Skeletal muscle tissue (tissue), 4 donors: ENCODE measurements around the gene ADGRG2. TPM values are rescaled to one million over a fixed set of nuclear protein-coding genes. Genes with fewer than 3 reads are reported as not detected.

ENCODE experiments used
- H3K27ac ChIP-seq: one replicate; pipeline ENCODE4 v1.7.0; 2013; ENCODE audit warnings: mild to moderate bottlenecking, low read depth, low read length, inconsistent platforms
- H3K27me3 ChIP-seq, 3 donors: one replicate each; pipeline ENCODE4 v1.7.0; 2013; ENCODE audit warnings: low read length in 3 of 3; ENCODE audit not compliant: control insufficient read depth in 3 of 3, insufficient read depth in 3 of 3
- H3K36me3 ChIP-seq, 3 donors: one replicate each; pipeline ENCODE4 v1.7.0; 2013; ENCODE audit warnings: low read length in 3 of 3; ENCODE audit not compliant: control insufficient read depth in 3 of 3, insufficient read depth in 3 of 3
- H3K4me1 ChIP-seq, 3 donors: one replicate each; pipeline ENCODE4 v1.7.0; 2013; ENCODE audit warnings: low read length in 3 of 3, mild to moderate bottlenecking in 3 of 3; ENCODE audit not compliant: control insufficient read depth in 3 of 3, insufficient read depth in 3 of 3
- H3K4me3 ChIP-seq, 3 donors: one replicate each; pipeline ENCODE4 v1.7.0; 2013; ENCODE audit warnings: low read length in 3 of 3
- H3K9ac ChIP-seq, 3 donors: one replicate each; pipeline ENCODE4 v1.7.0; 2013; ENCODE audit warnings: low read length in 3 of 3, mild to moderate bottlenecking in 3 of 3, moderate library complexity in 2 of 3, low read depth in 1 of 3
- H3K9me3 ChIP-seq, 3 donors: one replicate each; pipeline ENCODE4 v1.7.0; 2013; ENCODE audit warnings: low read length in 3 of 3; ENCODE audit not compliant: control insufficient read depth in 3 of 3
- total RNA-seq: library from RNA; depleted of rRNA; stranded (reverse); fragments of >200 nt; gene quantifications from one replicate; pipeline ENCODE4 v1.2.3, GENCODE V29; 2014
- donor health status: Osteomylitis.

ADGRG2 gene, protein sequence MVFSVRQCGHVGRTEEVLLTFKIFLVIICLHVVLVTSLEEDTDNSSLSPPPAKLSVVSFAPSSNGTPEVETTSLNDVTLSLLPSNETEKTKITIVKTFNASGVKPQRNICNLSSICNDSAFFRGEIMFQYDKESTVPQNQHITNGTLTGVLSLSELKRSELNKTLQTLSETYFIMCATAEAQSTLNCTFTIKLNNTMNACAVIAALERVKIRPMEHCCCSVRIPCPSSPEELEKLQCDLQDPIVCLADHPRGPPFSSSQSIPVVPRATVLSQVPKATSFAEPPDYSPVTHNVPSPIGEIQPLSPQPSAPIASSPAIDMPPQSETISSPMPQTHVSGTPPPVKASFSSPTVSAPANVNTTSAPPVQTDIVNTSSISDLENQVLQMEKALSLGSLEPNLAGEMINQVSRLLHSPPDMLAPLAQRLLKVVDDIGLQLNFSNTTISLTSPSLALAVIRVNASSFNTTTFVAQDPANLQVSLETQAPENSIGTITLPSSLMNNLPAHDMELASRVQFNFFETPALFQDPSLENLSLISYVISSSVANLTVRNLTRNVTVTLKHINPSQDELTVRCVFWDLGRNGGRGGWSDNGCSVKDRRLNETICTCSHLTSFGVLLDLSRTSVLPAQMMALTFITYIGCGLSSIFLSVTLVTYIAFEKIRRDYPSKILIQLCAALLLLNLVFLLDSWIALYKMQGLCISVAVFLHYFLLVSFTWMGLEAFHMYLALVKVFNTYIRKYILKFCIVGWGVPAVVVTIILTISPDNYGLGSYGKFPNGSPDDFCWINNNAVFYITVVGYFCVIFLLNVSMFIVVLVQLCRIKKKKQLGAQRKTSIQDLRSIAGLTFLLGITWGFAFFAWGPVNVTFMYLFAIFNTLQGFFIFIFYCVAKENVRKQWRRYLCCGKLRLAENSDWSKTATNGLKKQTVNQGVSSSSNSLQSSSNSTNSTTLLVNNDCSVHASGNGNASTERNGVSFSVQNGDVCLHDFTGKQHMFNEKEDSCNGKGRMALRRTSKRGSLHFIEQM
- 7.8 TPM for total RNA-seq

GRCh38 chrX:19121898-19122640, at the start of gene ADGRG2:
ADGRG2 (minus strand) TSS chrX:19122468; CDS start chrX:19068834, 53,634 bp downstream.
- H3K4me1 ChIP-seq = no peaks in the 10 kb centered on the region
- peaks cover 3 to 30% (median 4%) of the 10 kb centered on the region in 3 donors for H3K27me3 ChIP-seq
- H3K27ac ChIP-seq = no peak within 1 kb of the TSS

DNA sequence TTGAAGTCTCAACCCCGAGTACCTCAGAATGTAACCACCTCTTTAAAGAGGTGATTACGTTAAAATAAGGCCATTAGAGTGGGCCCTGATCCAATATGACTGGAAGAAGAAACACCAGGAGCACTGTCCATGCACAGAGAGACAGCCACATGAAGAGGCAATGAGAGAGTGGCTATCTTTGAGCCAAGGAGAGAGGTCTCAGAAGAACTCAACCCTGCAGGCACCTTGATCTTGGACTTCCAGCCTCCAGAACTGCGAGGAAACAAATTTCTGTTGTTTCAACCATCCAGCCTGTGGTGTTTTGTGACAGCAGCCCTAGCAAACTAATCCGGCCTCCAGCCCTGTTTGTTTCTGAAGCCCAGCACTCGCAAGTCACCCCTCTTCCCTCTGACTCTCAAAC, 46.3 kb upstream of the ADGRG2 start:
- Histone ChIP-seq H3K4me1 (no peaks in the 10 kb centered on the region), H3K27ac (no peak overlapping the region), H3K9me3 (no peaks in the 10 kb centered on the region), H3K36me3 (no peaks in the 10 kb centered on the region), H3K9ac (no peak overlapping the region), H3K4me3 (no peak overlapping the region), H3K27me3 (no peaks in the 10 kb centered on the region)

More at GRCh38 chrX:19121898-19122640, at the start of gene ADGRG2:
- no peak within 1 kb of the TSS for H3K9ac ChIP-seq
- H3K4me3 ChIP-seq = peak within 1 kb of the TSS in 1 of 3 donors; percentile 35
- no peaks in the 10 kb centered on the region for H3K9me3 ChIP-seq
- H3K36me3 ChIP-seq = no peaks in the 10 kb centered on the region

GRCh38 chrX:19162851-19163250, 40.6 kb upstream of the ADGRG2 start:
- Histone ChIP-seq H3K9ac (no peak overlapping the region), H3K27ac (no peak overlapping the region), H3K9me3 (no peaks in the 10 kb centered on the region), H3K27me3 (no peaks in the 10 kb centered on the region), H3K36me3 (no peaks in the 10 kb centered on the region), H3K4me3 (no peak overlapping the region), H3K4me1 (no peaks in the 10 kb centered on the region)

- Histone ChIP-seq H3K4me1 (no peaks in the 10 kb centered on the region), H3K27ac (no peak overlapping the region), H3K36me3 (no peaks in the 10 kb centered on the region), H3K27me3 (no peaks in the 10 kb centered on the region), H3K9ac (no peak overlapping the region), H3K9me3 (no peaks in the 10 kb centered on the region), H3K4me3 (no peak overlapping the region)
Measured at GRCh38 chrX:19156186-19156585, 33.9 kb upstream of the ADGRG2 start.

- Histone ChIP-seq H3K9me3 (no peaks in the 10 kb centered on the region), H3K27me3 (no peaks in the 10 kb centered on the region), H3K9ac (no peak overlapping the region), H3K4me3 (no peak overlapping the region), H3K4me1 (no peaks in the 10 kb centered on the region), H3K27ac (no peak overlapping the region), H3K36me3 (no peaks in the 10 kb centered on the region)
Measured at GRCh38 chrX:19152762-19153161, 30.5 kb upstream of the ADGRG2 start.

GRCh38 chrX:19137067-19137466, 14.8 kb upstream of the ADGRG2 start:
- Histone ChIP-seq H3K4me1 (no peaks in the 10 kb centered on the region), H3K27me3 (no peaks in the 10 kb centered on the region), H3K36me3 (no peaks in the 10 kb centered on the region), H3K27ac (no peak overlapping the region), H3K9me3 (no peaks in the 10 kb centered on the region), H3K9ac (no peak overlapping the region), H3K4me3 (no peak overlapping the region)

- Histone ChIP-seq H3K9me3 (no peaks in the 10 kb centered on the region), H3K4me3 (no peak overlapping the region), H3K9ac (no peak overlapping the region), H3K36me3 (no peaks in the 10 kb centered on the region), H3K27me3 (no peaks in the 10 kb centered on the region), H3K4me1 (no peaks in the 10 kb centered on the region), H3K27ac (no peak overlapping the region)
Measured at GRCh38 chrX:19133784-19134183, 11.5 kb upstream of the ADGRG2 start.

DNA sequence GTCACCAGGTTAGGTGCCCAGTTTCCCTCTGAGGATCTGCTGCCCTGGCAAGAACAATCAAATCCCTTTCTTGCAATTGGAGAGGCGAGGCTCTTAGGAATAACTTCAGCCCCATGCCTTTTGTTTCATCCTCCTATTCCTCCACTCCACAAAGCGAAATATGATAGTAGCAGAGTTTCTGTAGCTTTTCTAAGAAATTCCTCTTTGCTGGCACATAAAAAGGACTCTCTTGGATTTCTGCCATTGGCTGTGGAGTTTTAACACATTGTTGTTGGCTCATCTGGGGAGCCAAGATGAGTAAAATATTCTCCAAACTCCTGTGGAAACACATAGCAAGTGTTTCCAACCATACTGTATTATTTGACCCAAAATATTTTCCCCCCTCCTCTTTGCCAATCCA, 11.0 kb upstream of the ADGRG2 start:
- no peak overlapping the region for H3K4me3 ChIP-seq
- H3K27ac ChIP-seq = no peak overlapping the region
- H3K27me3 ChIP-seq = no peaks in the 10 kb centered on the region
- no peaks in the 10 kb centered on the region for H3K36me3 ChIP-seq
- no peaks in the 10 kb centered on the region for H3K9me3 ChIP-seq
- H3K4me1 ChIP-seq = no peaks in the 10 kb centered on the region
- H3K9ac ChIP-seq = no peak overlapping the region

GRCh38 chrX:19130628-19131027, 8.4 kb upstream of the ADGRG2 start:
- no peak overlapping the region for H3K4me3 ChIP-seq
- H3K9me3 ChIP-seq = no peaks in the 10 kb centered on the region
- no peak overlapping the region for H3K9ac ChIP-seq
- no peaks in the 10 kb centered on the region for H3K4me1 ChIP-seq
- no peak overlapping the region for H3K27ac ChIP-seq
- H3K36me3 ChIP-seq = no peaks in the 10 kb centered on the region
- H3K27me3 ChIP-seq = no peaks in the 10 kb centered on the region
